WTC11 (cell line): ENCODE measurements around the gene PTGIS. TPM values are rescaled to one million over a fixed set of nuclear protein-coding genes. Genes with fewer than 3 reads are reported as not detected.

ENCODE experiments used
- ATAC-seq: fragments of 200-7000 bp; cut with Tn5 transposase; 2 replicates; pipeline ENCODE4 v1.10.0; 2021; ENCODE audit warnings: mild to moderate bottlenecking, moderate library complexity
- CTCF ChIA-PET: fragments of 300-600 bp; sonication (Branson Sonifier 250); formaldehyde crosslinking; loops from one replicate; lab custom pipeline; 2021; ENCODE audit warnings: antibody characterized with exemption; lab: Charles Lee
- POLR2A ChIA-PET: fragments of 350-600 bp; sonication (Branson Sonifier 250); formaldehyde crosslinking; loops from one replicate; lab custom pipeline; 2021; ENCODE audit warnings: antibody characterized with exemption; lab: Charles Lee
- DNase-seq: peaks from one replicate; pipeline ENCODE4 v3.0.0; 2021; ENCODE audit warnings: low spot score
- H3K27ac Mint-ChIP-seq: 2 replicates; pipeline ENCODE4 v1.8.0; 2021; ENCODE audit warnings: mixed read lengths
- H3K27me3 Mint-ChIP-seq: 2 replicates; pipeline ENCODE4 v1.8.0; 2021; ENCODE audit warnings: low read depth, mild to moderate bottlenecking, moderate library complexity, mixed read lengths
- H3K36me3 Mint-ChIP-seq: 2 replicates; pipeline ENCODE4 v1.8.0; 2021; ENCODE audit warnings: mixed read lengths
- H3K4me1 Mint-ChIP-seq: 2 replicates; pipeline ENCODE4 v1.8.0; 2022; ENCODE audit warnings: mixed read lengths
- H3K4me3 Mint-ChIP-seq: 2 replicates; pipeline ENCODE4 v1.8.0; 2021; ENCODE audit warnings: mild to moderate bottlenecking, moderate library complexity, mixed read lengths
- H3K9me3 Mint-ChIP-seq: 2 replicates; pipeline ENCODE4 v1.8.0; 2021; ENCODE audit warnings: mixed read lengths
- ESRRA ChIP-seq: sonication (generic); formaldehyde crosslinking; IDR thresholded peaks from 2 replicates; pipeline ENCODE4 v1.8.1; 2022; ENCODE audit warnings: mild to moderate bottlenecking, missing genetic modification reagents, borderline replicate concordance
- ETV6 ChIP-seq: sonication (generic); formaldehyde crosslinking; IDR thresholded peaks from 2 replicates; pipeline ENCODE4 v1.8.1; 2022; ENCODE audit warnings: mild to moderate bottlenecking, missing genetic modification reagents
- FOXJ3 ChIP-seq: sonication (generic); formaldehyde crosslinking; IDR thresholded peaks from 2 replicates; pipeline ENCODE4 v1.9.0; 2021; ENCODE audit warnings: missing genetic modification reagents, mild to moderate bottlenecking, borderline replicate concordance
- GRHL2 ChIP-seq: fragments of 250-450 bp; sonication (Bioruptor Pico); IDR thresholded peaks from 2 replicates; pipeline ENCODE4 v1.8.0; 2022; ENCODE audit warnings: mild to moderate bottlenecking, moderate library complexity; ENCODE audit not compliant: insufficient replicate concordance, severe bottlenecking
- HMGA2 ChIP-seq: fragments of 250-450 bp; sonication (Bioruptor Pico); IDR thresholded peaks from 2 replicates; pipeline ENCODE4 v1.4.0; 2021; ENCODE audit warnings: mild to moderate bottlenecking, moderate library complexity
- IRF2 ChIP-seq: sonication (generic); formaldehyde crosslinking; IDR thresholded peaks from 2 replicates; pipeline ENCODE4 v1.8.0; 2022; ENCODE audit warnings: low read depth, missing genetic modification reagents, borderline replicate concordance
- MYBL2 ChIP-seq: sonication (generic); formaldehyde crosslinking; IDR thresholded peaks from 2 replicates; pipeline ENCODE4 v1.8.1; 2023; ENCODE audit warnings: mild to moderate bottlenecking, moderate library complexity, missing genetic modification reagents
- NR1H2 ChIP-seq: sonication (generic); formaldehyde crosslinking; IDR thresholded peaks from 2 replicates; pipeline ENCODE4 v1.9.0; 2021; ENCODE audit warnings: mild to moderate bottlenecking, moderate library complexity, missing genetic modification reagents
- NR3C1 ChIP-seq: sonication (generic); formaldehyde crosslinking; conservative IDR thresholded peaks from 2 replicates; pipeline ENCODE4 v1.8.1; 2023; ENCODE audit warnings: low read depth, mild to moderate bottlenecking, missing genetic modification reagents
- RELA ChIP-seq: sonication (generic); formaldehyde crosslinking; IDR thresholded peaks from 2 replicates; pipeline ENCODE4 v1.8.1; 2022; ENCODE audit warnings: missing genetic modification reagents, mild to moderate bottlenecking, borderline replicate concordance
- SMAD3 ChIP-seq: sonication (generic); formaldehyde crosslinking; IDR thresholded peaks from 2 replicates; pipeline ENCODE4 v1.8.0; 2022; ENCODE audit warnings: missing genetic modification reagents, mild to moderate bottlenecking, borderline replicate concordance
- ZNF121 ChIP-seq: sonication (generic); formaldehyde crosslinking; IDR thresholded peaks from 2 replicates; pipeline ENCODE4 v1.8.0; 2023; ENCODE audit warnings: missing genetic modification reagents
- ZNF219 ChIP-seq: sonication (generic); formaldehyde crosslinking; IDR thresholded peaks from 2 replicates; pipeline ENCODE4 v1.8.0; 2023; ENCODE audit warnings: missing genetic modification reagents, mild to moderate bottlenecking, borderline replicate concordance
- ZNF317 ChIP-seq: sonication (generic); formaldehyde crosslinking; IDR thresholded peaks from 2 replicates; pipeline ENCODE4 v1.8.1; 2023; ENCODE audit warnings: low read depth, mild to moderate bottlenecking, moderate library complexity, missing genetic modification reagents, borderline replicate concordance
- ZNF396 ChIP-seq: fragments of 250-450 bp; sonication (Bioruptor Pico); IDR thresholded peaks from 2 replicates; pipeline ENCODE4 v1.8.0; 2021; ENCODE audit warnings: mild to moderate bottlenecking, moderate library complexity, borderline replicate concordance
- ZNF423 ChIP-seq: fragments of 250-450 bp; sonication (Bioruptor Pico); IDR thresholded peaks from 2 replicates; pipeline ENCODE4 v2.1.2; 2022; ENCODE audit warnings: mild to moderate bottlenecking, moderate library complexity
- total RNA-seq: library from RNA; stranded (reverse); gene quantifications from 3 replicates; pipeline ENCODE4 v1.2.3, GENCODE V29; 2021
- TF ChIP-seq, protein P1 (sequence below): sonication (generic); formaldehyde crosslinking; IDR thresholded peaks from 2 replicates; pipeline ENCODE4 v1.8.0; 2023; ENCODE audit warnings: mild to moderate bottlenecking, missing genetic modification reagents
- TF ChIP-seq, protein P2 (sequence below): sonication (generic); formaldehyde crosslinking; IDR thresholded peaks from 2 replicates; pipeline ENCODE4 v1.8.1; 2022; ENCODE audit warnings: mild to moderate bottlenecking, moderate library complexity, missing genetic modification reagents
- TF ChIP-seq, protein P3 (sequence below): fragments of 250-450 bp; sonication (Bioruptor Pico); conservative IDR thresholded peaks from 2 replicates; pipeline ENCODE4 v1.9.0; 2021; ENCODE audit warnings: mild to moderate bottlenecking
- TF ChIP-seq, protein P4 (sequence below): sonication (generic); formaldehyde crosslinking; IDR thresholded peaks from 2 replicates; pipeline ENCODE4 v1.8.1; 2023; ENCODE audit warnings: mild to moderate bottlenecking, missing genetic modification reagents, moderate library complexity

PTGIS gene
- total RNA-seq, 1 experiment from 2014 or later = 24.3 TPM

DNA sequence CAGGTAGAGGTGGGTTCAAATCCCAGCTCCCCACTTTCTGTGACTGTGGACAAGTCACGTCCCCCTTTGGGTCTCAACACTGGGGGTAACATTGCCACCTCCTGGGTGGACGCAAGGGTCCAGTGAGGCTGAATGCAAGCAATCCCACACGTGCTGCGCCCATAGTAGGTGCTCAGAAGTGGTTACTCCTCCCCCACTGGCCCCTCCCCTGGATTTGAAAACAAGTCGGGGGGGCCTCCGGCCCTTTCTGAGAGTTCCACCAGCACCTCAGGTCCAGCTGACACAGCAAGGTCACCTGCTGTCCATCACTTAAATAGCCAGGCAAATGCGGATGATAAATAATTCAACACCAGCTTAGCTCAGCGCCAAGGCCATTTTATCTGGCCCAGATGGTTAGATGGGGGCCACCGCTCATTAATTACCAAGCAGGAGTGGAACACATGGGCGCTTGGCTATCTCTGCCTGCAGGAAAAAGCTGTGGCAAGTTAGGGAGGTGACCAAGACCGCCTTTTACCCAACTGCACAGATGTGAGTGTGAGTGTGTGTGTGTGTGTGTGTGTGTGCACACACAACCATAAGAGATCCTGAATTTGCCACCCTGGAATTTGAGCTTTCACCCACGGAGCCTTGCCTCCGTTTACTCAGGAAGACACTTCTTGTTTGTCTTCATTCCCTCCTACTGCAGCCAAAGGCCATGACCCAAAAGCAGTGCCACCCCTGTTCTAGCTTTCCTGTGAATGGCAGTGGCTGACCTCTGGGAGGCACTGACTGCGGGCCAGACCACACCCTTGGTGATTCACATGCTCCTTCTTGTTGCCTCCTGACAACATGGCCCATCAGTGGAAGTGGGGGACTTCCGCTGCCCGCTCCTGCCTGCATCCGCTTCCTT lies 50.8 kb downstream of the PTGIS start:
- ChIA-PET CTCF (interaction anchor here (1.1 to 2.2 kb wide), 2 partner anchors 19 to 91 kb away, joined by 3 to 10 read pairs; no protein-coding TSS in a partner anchor), POLR2A (no interaction called here)
- H3K36me3 Mint-ChIP-seq = peaks cover 10% of the 10 kb centered on the region; the same call in 1 of the 2 replicates
- no peaks in the 10 kb centered on the region for H3K9me3 Mint-ChIP-seq
- peaks cover 10% of the 10 kb centered on the region for H3K4me1 Mint-ChIP-seq
- no peak overlapping the region for H3K4me3 Mint-ChIP-seq
- H3K27ac Mint-ChIP-seq = no peak overlapping the region
- no peak for DNase-seq
- TF ChIP-seq GRHL2 = no peak
- no peak for ATAC-seq
- no peaks in the 10 kb centered on the region for H3K27me3 Mint-ChIP-seq

DNA sequence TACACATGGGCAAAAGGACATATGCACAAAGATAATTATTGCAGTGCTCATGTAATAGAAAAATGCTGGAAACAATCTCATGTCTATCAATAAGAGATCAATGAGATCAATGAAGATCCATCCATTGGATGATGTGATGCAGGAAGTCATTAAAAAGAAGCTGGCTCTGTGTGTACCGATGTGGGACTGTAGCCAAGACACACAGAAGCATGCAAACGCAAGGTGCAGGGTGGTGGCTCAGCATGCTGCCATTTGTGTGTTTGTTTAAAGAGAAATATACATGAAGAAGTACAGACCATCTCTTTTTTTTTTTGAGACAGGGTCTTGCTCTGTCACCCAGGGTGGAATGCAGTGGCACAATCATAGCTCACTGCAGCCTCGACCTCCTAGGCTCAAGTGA lies 52.4 kb downstream of the PTGIS start:
- H3K36me3 Mint-ChIP-seq = peaks cover 10% of the 10 kb centered on the region; the same call in 1 of the 2 replicates
- TF ChIP-seq ETV6 (CRISPR knock-in tag) = no peak
- no peak for TF ChIP-seq SMAD3 (CRISPR knock-in tag)
- TF ChIP-seq, protein P1, sequence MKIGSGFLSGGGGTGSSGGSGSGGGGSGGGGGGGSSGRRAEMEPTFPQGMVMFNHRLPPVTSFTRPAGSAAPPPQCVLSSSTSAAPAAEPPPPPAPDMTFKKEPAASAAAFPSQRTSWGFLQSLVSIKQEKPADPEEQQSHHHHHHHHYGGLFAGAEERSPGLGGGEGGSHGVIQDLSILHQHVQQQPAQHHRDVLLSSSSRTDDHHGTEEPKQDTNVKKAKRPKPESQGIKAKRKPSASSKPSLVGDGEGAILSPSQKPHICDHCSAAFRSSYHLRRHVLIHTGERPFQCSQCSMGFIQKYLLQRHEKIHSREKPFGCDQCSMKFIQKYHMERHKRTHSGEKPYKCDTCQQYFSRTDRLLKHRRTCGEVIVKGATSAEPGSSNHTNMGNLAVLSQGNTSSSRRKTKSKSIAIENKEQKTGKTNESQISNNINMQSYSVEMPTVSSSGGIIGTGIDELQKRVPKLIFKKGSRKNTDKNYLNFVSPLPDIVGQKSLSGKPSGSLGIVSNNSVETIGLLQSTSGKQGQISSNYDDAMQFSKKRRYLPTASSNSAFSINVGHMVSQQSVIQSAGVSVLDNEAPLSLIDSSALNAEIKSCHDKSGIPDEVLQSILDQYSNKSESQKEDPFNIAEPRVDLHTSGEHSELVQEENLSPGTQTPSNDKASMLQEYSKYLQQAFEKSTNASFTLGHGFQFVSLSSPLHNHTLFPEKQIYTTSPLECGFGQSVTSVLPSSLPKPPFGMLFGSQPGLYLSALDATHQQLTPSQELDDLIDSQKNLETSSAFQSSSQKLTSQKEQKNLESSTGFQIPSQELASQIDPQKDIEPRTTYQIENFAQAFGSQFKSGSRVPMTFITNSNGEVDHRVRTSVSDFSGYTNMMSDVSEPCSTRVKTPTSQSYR = no peak
- no peak for TF ChIP-seq ZNF396 (CRISPR knock-in tag)
- no peak for TF ChIP-seq FOXJ3 (CRISPR knock-in tag)
- TF ChIP-seq, protein P2, sequence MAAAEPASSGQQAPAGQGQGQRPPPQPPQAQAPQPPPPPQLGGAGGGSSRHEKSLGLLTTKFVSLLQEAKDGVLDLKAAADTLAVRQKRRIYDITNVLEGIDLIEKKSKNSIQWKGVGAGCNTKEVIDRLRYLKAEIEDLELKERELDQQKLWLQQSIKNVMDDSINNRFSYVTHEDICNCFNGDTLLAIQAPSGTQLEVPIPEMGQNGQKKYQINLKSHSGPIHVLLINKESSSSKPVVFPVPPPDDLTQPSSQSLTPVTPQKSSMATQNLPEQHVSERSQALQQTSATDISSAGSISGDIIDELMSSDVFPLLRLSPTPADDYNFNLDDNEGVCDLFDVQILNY (CRISPR knock-in tag) = no peak
- no peak for TF ChIP-seq NR1H2
- no peak for TF ChIP-seq ESRRA (CRISPR knock-in tag)
- TF ChIP-seq, protein P3, sequence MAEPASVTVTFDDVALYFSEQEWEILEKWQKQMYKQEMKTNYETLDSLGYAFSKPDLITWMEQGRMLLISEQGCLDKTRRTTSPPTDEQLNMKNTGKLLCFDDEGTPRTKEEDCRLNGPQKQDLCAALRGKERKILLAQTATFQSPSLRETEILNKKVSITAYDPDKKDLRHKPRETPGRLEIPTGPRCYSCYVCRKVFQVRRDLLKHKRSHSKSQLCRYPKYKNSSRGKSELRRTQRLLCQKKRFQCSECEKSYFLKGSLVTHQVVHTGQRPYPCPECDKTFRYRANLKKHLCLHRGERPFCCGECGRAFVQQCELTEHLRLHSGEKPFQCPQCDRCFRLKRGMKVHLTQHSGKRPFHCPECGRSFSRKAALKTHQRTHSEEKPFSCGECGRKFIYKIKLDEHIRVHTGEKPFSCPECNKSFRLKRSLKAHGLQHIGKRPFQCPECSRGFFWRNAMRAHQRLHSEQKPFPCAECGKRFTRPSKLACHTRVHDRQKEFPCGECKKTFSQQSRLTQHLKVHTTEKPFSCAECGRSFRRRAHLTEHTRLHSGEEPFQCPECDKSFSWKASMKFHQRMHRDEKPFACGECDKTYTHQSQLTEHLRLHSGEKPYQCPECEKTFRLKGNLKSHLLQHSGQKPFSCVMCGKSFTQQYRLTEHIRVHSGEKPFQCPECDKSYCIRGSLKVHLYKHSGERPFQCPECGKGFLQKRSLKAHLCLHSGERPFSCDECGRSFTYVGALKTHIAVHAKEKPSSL (CRISPR knock-in tag) = no peak
- no peak for TF ChIP-seq ZNF423 (CRISPR knock-in tag)
- TF ChIP-seq ZNF317 = no peak
- no peak for TF ChIP-seq ZNF121 (CRISPR knock-in tag)
- no peak for ATAC-seq
- peaks cover 10% of the 10 kb centered on the region for H3K4me1 Mint-ChIP-seq
- H3K4me3 Mint-ChIP-seq = no peak overlapping the region
- no peaks in the 10 kb centered on the region for H3K27me3 Mint-ChIP-seq
- no peak for DNase-seq
- ChIA-PET POLR2A (no interaction called here), CTCF (interaction anchor here (0.7 to 2.2 kb wide), 5 partner anchors 21 to 220 kb away, joined by 4 to 10 read pairs (median 4); no protein-coding TSS in a partner anchor)
- H3K27ac Mint-ChIP-seq = no peak overlapping the region
- no peaks in the 10 kb centered on the region for H3K9me3 Mint-ChIP-seq

DNA sequence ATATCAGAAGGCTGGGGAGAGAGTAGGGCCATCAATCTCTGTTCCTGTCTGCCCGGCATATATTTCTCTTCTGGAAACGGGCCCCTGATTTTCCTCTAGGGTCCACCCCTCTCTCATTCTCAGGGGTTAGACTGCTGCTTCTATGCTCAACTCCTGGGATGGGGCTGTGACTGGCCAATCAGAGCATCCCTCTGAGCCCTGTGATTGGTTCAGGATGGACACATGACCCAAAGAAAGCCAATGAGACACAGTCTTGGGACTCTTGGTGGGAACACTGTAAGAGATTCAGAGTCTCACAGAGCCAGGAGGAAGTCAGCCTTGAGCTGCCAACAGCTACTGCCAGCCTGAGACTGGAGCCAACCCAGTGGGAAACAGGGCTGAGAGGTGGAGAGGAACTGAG lies 54.4 kb downstream of the PTGIS start:
- ATAC-seq = peak; percentile 51
- H3K4me3 Mint-ChIP-seq = no peak overlapping the region
- no peaks in the 10 kb centered on the region for H3K4me1 Mint-ChIP-seq
- CTCF ChIA-PET = interaction anchor here (1.2 to 1.8 kb wide), 4 partner anchors 28 to 180 kb away, joined by 3 to 5 read pairs (median 4); no protein-coding TSS in a partner anchor
- no peak overlapping the region for H3K27ac Mint-ChIP-seq
- POLR2A ChIA-PET = no interaction called here
- no peaks in the 10 kb centered on the region for H3K9me3 Mint-ChIP-seq
- peaks cover 13% of the 10 kb centered on the region; the same call in 1 of the 2 replicates for H3K36me3 Mint-ChIP-seq
- DNase-seq = no peak
- H3K27me3 Mint-ChIP-seq = no peaks in the 10 kb centered on the region
- no peak for TF ChIP-seq ZNF396 (CRISPR knock-in tag)
- no peak for TF ChIP-seq RELA (CRISPR knock-in tag)
- TF ChIP-seq ZNF219 (CRISPR knock-in tag) = no peak
- no peak for TF ChIP-seq MYBL2 (CRISPR knock-in tag)
- TF ChIP-seq IRF2 = no peak
- no peak for TF ChIP-seq HMGA2 (CRISPR knock-in tag)
- no peak for TF ChIP-seq NR3C1 (CRISPR knock-in tag)
- TF ChIP-seq, protein P4, sequence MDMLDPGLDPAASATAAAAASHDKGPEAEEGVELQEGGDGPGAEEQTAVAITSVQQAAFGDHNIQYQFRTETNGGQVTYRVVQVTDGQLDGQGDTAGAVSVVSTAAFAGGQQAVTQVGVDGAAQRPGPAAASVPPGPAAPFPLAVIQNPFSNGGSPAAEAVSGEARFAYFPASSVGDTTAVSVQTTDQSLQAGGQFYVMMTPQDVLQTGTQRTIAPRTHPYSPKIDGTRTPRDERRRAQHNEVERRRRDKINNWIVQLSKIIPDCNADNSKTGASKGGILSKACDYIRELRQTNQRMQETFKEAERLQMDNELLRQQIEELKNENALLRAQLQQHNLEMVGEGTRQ = peak; percentile 72
